IMR-90 (cell line): ENCODE data around the gene UTP4. TPM values are rescaled to one million over a fixed set of nuclear protein-coding genes. Genes with fewer than 3 reads are reported as not detected.

Experiments used
- ATAC-seq: fragments of 200-7000 bp; cut with Tn5 transposase; 2 replicates; pipeline ENCODE4 v1.9.1; 2020; ENCODE audit warnings: low read depth, mild to moderate bottlenecking, moderate library complexity
- BruUV-seq: library from RNA; stranded (reverse); fragments of 400-500 nt; replicated peaks from 2 replicates; lab custom pipeline; 2021; lab: Mats Ljungman, UMichigan
- CTCF ChIA-PET: fragments of 300-600 bp; formaldehyde crosslinking; extraction: SDS; loops from one replicate; lab custom pipeline; 2021; ENCODE audit warnings: antibody characterized with exemption; lab: Yijun Ruan, JAX
- POLR2A ChIA-PET: fragments of 300-600 bp; sonication (Branson Sonifier 250); formaldehyde crosslinking; loops from one replicate; lab custom pipeline; 2022; ENCODE audit warnings: antibody characterized with exemption; ENCODE audit not compliant: unreplicated experiment; lab: Charles Lee
- DNase-seq: peaks from one replicate; pipeline ENCODE4 v3.0.0; 2013
- H2AFZ ChIP-seq: replicated peaks from 2 replicates; pipeline ENCODE3; 2013; ENCODE audit warnings: low read length, mild to moderate bottlenecking; ENCODE audit not compliant: poor library complexity
- H2AK5ac ChIP-seq: 2 replicates; pipeline ENCODE4 v1.6.1; 2013; ENCODE audit warnings: low read depth, low read length, inconsistent platforms
- H2AK9ac ChIP-seq: replicated peaks from 2 replicates; pipeline ENCODE3; 2013; ENCODE audit warnings: mild to moderate bottlenecking, low read depth, low read length, moderate library complexity; ENCODE audit not compliant: poor library complexity
- H2BK120ac ChIP-seq: 2 replicates; pipeline ENCODE4 v1.6.1; 2013; ENCODE audit warnings: low read depth, low read length, inconsistent platforms
- H2BK15ac ChIP-seq: 3 replicates; pipeline ENCODE4 v1.6.1; 2013; ENCODE audit warnings: low read depth, low read length, inconsistent platforms
- H2BK20ac ChIP-seq: 2 replicates; pipeline ENCODE4 v1.6.1; 2013; ENCODE audit warnings: low read depth, mild to moderate bottlenecking, inconsistent platforms, low read length, moderate library complexity
- H2BK5ac ChIP-seq: 2 replicates; pipeline ENCODE4 v1.6.1; 2013; ENCODE audit warnings: mild to moderate bottlenecking, low read depth, low read length, inconsistent platforms; ENCODE audit not compliant: poor library complexity, severe bottlenecking
- H3K14ac ChIP-seq: replicated peaks from 2 replicates; pipeline ENCODE4 v1.6.1; 2013; ENCODE audit warnings: low read depth, low read length, inconsistent platforms
- H3K18ac ChIP-seq: 2 replicates; pipeline ENCODE4 v1.6.1; 2013; ENCODE audit warnings: low read depth, low read length, control low read depth
- H3K23ac ChIP-seq: 2 replicates; pipeline ENCODE4 v1.6.1; 2013; ENCODE audit warnings: low read depth, low read length, inconsistent platforms
- H3K27ac ChIP-seq: 2 replicates; pipeline ENCODE4 v1.5.1; 2013; ENCODE audit warnings: mild to moderate bottlenecking, control low read depth, low read length; ENCODE audit not compliant: insufficient read depth
- H3K27me3 ChIP-seq: 2 replicates; pipeline ENCODE4 v1.6.1; 2013; ENCODE audit warnings: low read length; ENCODE audit not compliant: control insufficient read depth, insufficient read depth
- H3K36me3 ChIP-seq: 2 replicates; pipeline ENCODE4 v1.6.1; 2013; ENCODE audit warnings: low read length, mixed read lengths; ENCODE audit not compliant: control insufficient read depth, insufficient read depth
- H3K4ac ChIP-seq: 2 replicates; pipeline ENCODE4 v1.6.1; 2013; ENCODE audit warnings: low read depth, low read length, inconsistent platforms
- H3K4me1 ChIP-seq: 2 replicates; pipeline ENCODE4 v1.6.1; 2013; ENCODE audit warnings: low read length, mixed read lengths; ENCODE audit not compliant: control insufficient read depth, insufficient read depth
- H3K4me2 ChIP-seq: 2 replicates; pipeline ENCODE4 v1.6.1; 2013; ENCODE audit warnings: low read depth, mild to moderate bottlenecking, control low read depth, low read length, moderate library complexity
- H3K4me3 ChIP-seq: 2 replicates; pipeline ENCODE4 v1.5.1; 2013; ENCODE audit warnings: low read depth, mild to moderate bottlenecking, control low read depth, low read length, moderate library complexity; ENCODE audit not compliant: insufficient read depth
- H3K56ac ChIP-seq: 2 replicates; pipeline ENCODE4 v1.6.1; 2013; ENCODE audit warnings: low read length, inconsistent platforms; ENCODE audit not compliant: insufficient read depth; ENCODE audit errors: extremely low read depth
- H3K79me1 ChIP-seq, 2 experiments: 2 replicates each; pipeline ENCODE4 v1.6.1; 2013; ENCODE audit warnings: low read length in 2 of 2, inconsistent platforms in 1 of 2, low read depth in 1 of 2
- H3K9ac ChIP-seq: 2 replicates; pipeline ENCODE4 v1.6.1; 2013; ENCODE audit warnings: low read depth, low read length, control low read depth
- H3K9me1 ChIP-seq: 2 replicates; pipeline ENCODE4 v1.6.1; 2013; ENCODE audit warnings: low read length, inconsistent platforms; ENCODE audit not compliant: insufficient read depth
- H3K9me3 ChIP-seq: 2 replicates; pipeline ENCODE4 v1.6.1; 2013; ENCODE audit warnings: low read length; ENCODE audit not compliant: control insufficient read depth, insufficient read depth
- H4K20me1 ChIP-seq: 2 replicates; pipeline ENCODE4 v1.6.1; 2013; ENCODE audit warnings: low read length, inconsistent platforms; ENCODE audit not compliant: insufficient read depth
- H4K5ac ChIP-seq: 2 replicates; pipeline ENCODE4 v1.6.1; 2013; ENCODE audit warnings: mild to moderate bottlenecking, low read depth, low read length, control low read depth
- H4K8ac ChIP-seq, 2 experiments: 2 replicates each; pipeline ENCODE4 v1.6.1; 2013; ENCODE audit warnings: low read depth in 2 of 2, low read length in 2 of 2, control low read depth in 1 of 2, inconsistent platforms in 1 of 2
- H4K91ac ChIP-seq: 2 replicates; pipeline ENCODE4 v1.6.1; 2013; ENCODE audit warnings: low read depth, low read length, inconsistent platforms; ENCODE audit not compliant: insufficient read depth
- BHLHE40 ChIP-seq: fragments of 150-350 bp; IDR thresholded peaks from 2 replicates; pipeline ENCODE4 v1.6.1; 2016; ENCODE audit warnings: mild to moderate bottlenecking, low read depth, low read length
- FOS ChIP-seq: fragments of 150-350 bp; IDR thresholded peaks from 2 replicates; pipeline ENCODE4 v1.6.1; 2016; ENCODE audit warnings: low read depth, low read length
- MXI1 ChIP-seq: IDR thresholded peaks from 2 replicates; pipeline ENCODE4 v1.6.1; 2012; ENCODE audit warnings: low read depth, mild to moderate bottlenecking, low read length, moderate library complexity, borderline replicate concordance
- RCOR1 ChIP-seq: IDR thresholded peaks from 2 replicates; pipeline ENCODE4 v1.6.1; 2012; ENCODE audit warnings: mild to moderate bottlenecking, low read length, improper control_type of control experiment; ENCODE audit not compliant: insufficient replicate concordance
- WGBS, 2 experiments: methylation state at CpG; one replicate each; pipeline versions ENCODE4 v1.1.5 to v1.1.7; 2013; ENCODE audit warnings: missing lambda C conversion rate in 2 of 2; ENCODE audit not compliant: insufficient read length in 1 of 2; ENCODE audit errors: extremely low coverage in 2 of 2; 5-methylcytosine and 5-hydroxymethylcytosine counted together
- dilution Hi-C: fragments of 300-500 bp; cut with HindIII; formaldehyde crosslinking; loops from one replicate; pipeline ENCODE4 v1.14.3; 2018; ENCODE audit warnings: low sequenced_read_pairs; ENCODE audit not compliant: unreplicated experiment
- in situ Hi-C: fragments of 300-500 bp; cut with MboI; formaldehyde crosslinking; loops from 3 replicates; pipeline ENCODE4 v1.14.3; 2019; ENCODE audit warnings: low sequenced_read_pairs, inconsistent platforms, mixed read lengths
- intact Hi-C: fragments of 100-400 bp; cut with micrococcal nuclease; formaldehyde crosslinking; loops from 2 replicates; pipeline ENCODE4 v1.10.0; 2022
- polyA plus RNA-seq, 3 experiments: library from polyadenylated mRNA; depleted of rRNA; stranded (reverse); fragments of >200 nt; gene quantifications; 2 replicates each; pipeline ENCODE4 v1.2.3, GENCODE V29; 2012; ENCODE audit warnings: low replicate concordance in 1 of 3
- total RNA-seq: library from RNA; depleted of rRNA; stranded (reverse); fragments of >200 nt; gene quantifications from 2 replicates; pipeline ENCODE4 v1.2.3, GENCODE V29; 2012
- TF ChIP-seq, protein P1 (sequence below): fragments of 150-350 bp; IDR thresholded peaks from 2 replicates; pipeline ENCODE4 v1.6.1; 2016; ENCODE audit warnings: low read depth, mild to moderate bottlenecking, low read length, moderate library complexity, borderline replicate concordance

Gene UTP4
- total and polyA plus RNA-seq, 2 of the 4 experiments (the other 2 are of a cell fraction), result 32.1 to 61.8 TPM

DNA sequence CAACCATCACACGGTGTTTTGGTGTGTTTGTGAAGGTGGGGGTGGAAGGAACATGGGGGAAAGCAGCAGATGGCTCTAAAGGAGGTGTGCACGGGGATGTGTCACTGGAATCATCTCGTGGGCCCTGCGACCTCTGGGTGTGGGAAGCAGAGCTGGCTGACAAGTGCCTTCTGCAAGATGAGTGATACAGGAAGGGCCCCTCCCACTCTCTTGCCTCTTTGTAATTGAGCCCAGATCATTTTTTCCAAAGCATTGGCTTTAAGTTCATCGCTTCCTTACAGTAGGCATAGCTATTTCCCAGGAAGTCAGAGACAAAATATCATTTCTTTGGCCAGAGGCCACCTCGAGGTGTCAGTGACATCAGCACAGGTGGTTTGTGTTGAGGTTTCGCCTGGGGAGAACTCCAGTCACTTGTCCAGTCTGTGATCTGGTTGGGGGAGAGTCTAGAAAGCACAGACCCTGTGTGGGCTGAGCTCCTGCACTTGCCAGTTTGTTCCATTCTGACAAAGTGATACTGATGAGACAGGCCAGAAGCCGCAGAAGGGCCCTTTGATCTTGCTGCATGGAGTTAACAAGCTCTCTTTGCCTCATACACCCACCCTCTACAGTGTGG, 33.9 kb downstream of the UTP4 start:
- Histone ChIP-seq H4K8ac (peak overlapping the region in 1 of 2 experiments; percentile 64; a peak in 2 of 4 replicates), H3K4ac (peak overlapping the region; percentile 55), H3K27ac (peak overlapping the region; percentile 25), H3K27me3 (no peaks in the 10 kb centered on the region), H4K20me1 (peaks cover 13% of the 10 kb centered on the region), H3K36me3 (peaks cover 34% of the 10 kb centered on the region), H3K4me3 (no peak overlapping the region), H2AK9ac (peak overlapping the region; percentile 78), H3K9me1 (peaks cover 8% of the 10 kb centered on the region; the same call in 1 of the 2 replicates), H3K23ac (peak overlapping the region; percentile 27; the same call in 1 of the 2 replicates), H3K4me1 (peaks cover 10% of the 10 kb centered on the region), H2AFZ (peak overlapping the region; percentile 46), H3K56ac (peak overlapping the region; percentile 20), H3K79me1 (peaks cover 0 to 30% of the 10 kb centered on the region in 2 experiments; a peak in 3 of 4 replicates), H4K5ac (no peak overlapping the region), H3K4me2 (peak overlapping the region; percentile 36), H3K14ac (peak overlapping the region; percentile 35; the same call in 1 of the 2 replicates), H2BK5ac (peak overlapping the region; percentile 64), H2BK15ac (peak overlapping the region; percentile 2; the same call in 1 of the 3 replicates), H3K9ac (no peak overlapping the region), H3K9me3 (no peaks in the 10 kb centered on the region), H2BK120ac (peak overlapping the region; percentile 48), H2BK20ac (peak overlapping the region; percentile 30; the same call in 1 of the 2 replicates), H3K18ac (peak overlapping the region; percentile 10; the same call in 1 of the 2 replicates), H2AK5ac (peak overlapping the region; percentile 69), H4K91ac (peak overlapping the region; percentile 51)
- peak; percentile 82 for DNase-seq
- WGBS, 2 experiments, result 0% methylated on average over 3 of the region's 8 CpGs; no CpG with 5 or more reads in 1 of the 2 experiments
- intact Hi-C loops, result no loop called here
- peak; percentile 69 for ATAC-seq
- peak; percentile 87 for TF ChIP-seq BHLHE40
- TF ChIP-seq, protein P1, sequence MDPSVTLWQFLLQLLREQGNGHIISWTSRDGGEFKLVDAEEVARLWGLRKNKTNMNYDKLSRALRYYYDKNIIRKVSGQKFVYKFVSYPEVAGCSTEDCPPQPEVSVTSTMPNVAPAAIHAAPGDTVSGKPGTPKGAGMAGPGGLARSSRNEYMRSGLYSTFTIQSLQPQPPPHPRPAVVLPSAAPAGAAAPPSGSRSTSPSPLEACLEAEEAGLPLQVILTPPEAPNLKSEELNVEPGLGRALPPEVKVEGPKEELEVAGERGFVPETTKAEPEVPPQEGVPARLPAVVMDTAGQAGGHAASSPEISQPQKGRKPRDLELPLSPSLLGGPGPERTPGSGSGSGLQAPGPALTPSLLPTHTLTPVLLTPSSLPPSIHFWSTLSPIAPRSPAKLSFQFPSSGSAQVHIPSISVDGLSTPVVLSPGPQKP, result no peak
- peak; percentile 86 for TF ChIP-seq RCOR1
- 0 out of 2 replicates have a peak, but pooled peaks have one; percentile 36 for TF ChIP-seq MXI1
- 0 out of 2 replicates have a peak, but pooled peaks have one; percentile 22 for TF ChIP-seq FOS
- no TSS peak for BruUV-seq
- dilution Hi-C loops, result no loop called here
- in situ Hi-C loops, result no loop called here
- ChIA-PET CTCF (interaction anchor here (0.6 to 3.2 kb wide), 4 partner anchors 16 to 705 kb away, joined by 3 to 17 read pairs (median 3); no protein-coding TSS in a partner anchor), POLR2A (interaction anchor here (0.8 to 1.3 kb wide), 2 partner anchors 8 to 145 kb away, joined by 3 to 4 read pairs; no protein-coding TSS in a partner anchor)
